DMS53 treated with DMSO at 0.1 percent for 48 hours (cell line): ENCODE data around the gene CDH23.

ENCODE experiments used
- DNase-seq: peaks from one replicate; lab custom pipeline; 2025; ENCODE audit not compliant: unreplicated experiment; lab: John Stamatoyannopoulos, UW

The CDH23 gene

DNA sequence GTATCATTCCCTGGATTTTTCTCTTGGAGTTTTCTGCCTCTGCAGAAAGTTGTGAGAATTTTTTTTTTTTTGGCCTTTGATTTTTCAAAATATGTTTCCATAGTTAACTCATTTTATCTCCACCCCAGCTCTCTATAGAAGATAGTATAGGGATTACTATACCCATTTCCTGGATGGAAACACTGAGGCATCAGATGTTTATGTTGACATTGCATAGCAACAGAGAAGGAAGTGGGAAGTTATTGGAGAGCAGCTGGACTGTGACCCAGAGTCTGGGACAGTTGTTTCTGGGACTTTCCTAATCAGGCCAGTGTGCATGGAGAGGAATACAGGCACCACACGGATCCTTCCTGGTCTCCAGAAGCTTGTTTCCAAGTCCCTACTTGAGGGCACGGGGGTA, 158.0 kb downstream of the CDH23 start:
- DNase-seq = no peak

DNA sequence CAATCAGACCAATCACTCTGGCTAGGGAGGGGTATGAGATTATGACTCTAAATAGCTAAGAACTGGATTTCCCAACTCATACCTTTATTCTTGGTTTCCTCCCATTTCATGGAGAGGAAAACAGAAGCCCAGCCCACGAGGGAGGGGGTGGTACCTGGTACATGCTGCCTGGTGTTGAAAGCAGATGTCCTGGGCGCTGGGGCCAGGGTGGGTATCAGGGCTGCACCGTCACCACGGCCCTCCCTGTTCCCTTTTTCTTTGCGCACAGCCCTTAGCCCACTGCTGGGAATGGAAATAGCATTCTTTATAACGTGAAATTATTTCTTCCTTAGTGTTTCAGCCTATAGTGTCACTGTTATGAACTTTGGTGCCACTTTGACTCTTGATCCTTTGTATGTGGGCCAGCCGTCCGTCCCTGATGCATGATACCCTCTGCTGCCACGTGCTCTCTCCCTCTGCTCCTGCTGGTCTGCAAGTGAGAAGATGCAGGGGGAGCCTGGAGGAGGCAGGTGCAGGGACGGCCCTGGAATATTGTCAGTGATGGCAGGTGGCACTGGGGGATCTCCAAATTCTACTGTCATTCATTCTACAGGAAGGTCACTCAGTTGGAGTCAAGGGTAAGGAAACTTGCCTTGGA, 158.5 kb downstream of the CDH23 start:
- no peak for DNase-seq

DNA sequence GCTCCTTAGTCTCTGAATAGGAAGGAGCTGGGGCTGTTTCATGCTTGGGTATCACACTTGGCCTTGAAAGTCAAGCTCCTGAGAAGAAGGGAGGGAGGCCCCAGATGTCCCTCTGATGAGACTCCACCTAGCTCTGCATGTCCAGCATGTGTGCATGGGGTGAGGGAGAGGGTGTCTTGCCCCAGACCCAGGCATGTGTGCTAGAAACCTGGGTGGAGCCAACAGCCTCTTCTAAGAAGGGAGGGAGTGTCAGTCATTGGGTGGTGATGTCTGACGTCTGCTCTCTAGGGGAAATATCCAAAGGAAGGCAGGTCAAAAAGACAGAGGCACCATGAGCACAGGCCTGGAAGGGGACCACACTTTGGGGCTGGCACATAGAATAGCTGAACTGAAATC, 159.0 kb downstream of the CDH23 start:
- DNase-seq = no peak

DNA sequence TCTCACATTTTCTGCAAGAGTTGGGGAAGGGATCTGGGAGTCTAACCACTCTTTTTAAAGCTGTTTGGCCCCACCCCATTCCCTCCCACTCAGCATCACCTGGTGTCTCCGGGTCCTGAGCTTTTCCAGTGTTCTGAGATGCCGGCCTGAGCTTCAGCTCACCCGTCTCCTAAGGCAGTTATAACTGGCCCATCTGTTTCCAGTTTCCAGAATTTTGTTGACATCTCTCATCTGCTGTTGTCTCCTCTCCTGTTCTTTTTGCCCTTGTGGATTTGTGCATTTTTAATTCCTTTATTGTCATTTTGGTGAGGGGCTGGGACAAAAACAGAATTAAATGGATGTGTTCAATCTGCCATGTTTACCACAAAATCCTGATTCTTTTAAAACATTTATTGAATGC, 162.3 kb downstream of the CDH23 start:
- no peak for DNase-seq

DNA sequence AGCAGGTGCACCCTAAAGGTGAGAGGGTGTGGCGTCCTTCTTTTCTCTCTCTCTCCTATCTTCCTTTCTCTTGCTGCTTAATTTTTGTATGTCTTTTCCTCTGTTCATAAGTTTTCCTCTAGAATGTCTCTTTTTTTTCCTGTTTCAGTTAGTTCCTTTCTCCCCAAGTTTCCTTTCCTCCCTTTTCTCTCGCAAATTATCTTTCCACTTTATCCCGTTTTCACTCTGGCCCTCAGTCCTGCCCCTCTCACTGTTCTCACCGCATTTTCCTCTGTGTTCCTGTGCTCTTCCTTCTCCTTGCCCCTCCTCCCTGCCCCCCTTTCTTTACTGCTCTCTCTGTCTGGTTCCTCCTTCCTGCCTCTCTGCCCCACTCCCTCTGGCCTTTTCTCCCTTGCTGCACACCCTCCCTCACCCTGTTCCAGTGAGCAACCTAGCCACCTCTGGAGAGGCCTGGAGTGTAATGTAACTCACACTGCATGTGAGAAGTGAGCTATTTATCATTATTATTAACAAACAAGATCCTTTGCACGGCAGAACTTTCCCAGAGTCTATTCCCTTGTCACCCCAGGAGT, 164.4 kb downstream of the CDH23 start:
- DNase-seq = no peak

DNA sequence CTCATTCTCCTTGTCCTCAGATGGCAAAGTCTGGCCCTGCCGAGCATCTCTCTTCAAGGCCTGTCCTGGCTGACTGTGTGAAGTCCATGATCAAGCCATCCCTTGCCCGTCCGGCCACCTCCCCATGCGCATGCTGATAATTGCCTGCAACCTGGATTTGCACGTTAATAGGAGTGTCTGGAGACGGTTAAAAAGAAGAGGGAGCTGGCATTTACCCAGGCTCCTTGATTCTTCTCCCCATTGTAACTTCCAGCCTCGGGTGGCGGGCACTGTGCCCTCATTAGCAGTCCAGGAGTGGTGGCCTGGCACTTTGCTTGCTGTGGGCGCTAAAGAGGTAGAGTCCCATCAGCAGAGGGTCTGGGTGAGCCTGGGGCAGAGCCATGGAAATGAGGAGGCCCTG, 165.5 kb downstream of the CDH23 start:
- DNase-seq = no peak

DNA sequence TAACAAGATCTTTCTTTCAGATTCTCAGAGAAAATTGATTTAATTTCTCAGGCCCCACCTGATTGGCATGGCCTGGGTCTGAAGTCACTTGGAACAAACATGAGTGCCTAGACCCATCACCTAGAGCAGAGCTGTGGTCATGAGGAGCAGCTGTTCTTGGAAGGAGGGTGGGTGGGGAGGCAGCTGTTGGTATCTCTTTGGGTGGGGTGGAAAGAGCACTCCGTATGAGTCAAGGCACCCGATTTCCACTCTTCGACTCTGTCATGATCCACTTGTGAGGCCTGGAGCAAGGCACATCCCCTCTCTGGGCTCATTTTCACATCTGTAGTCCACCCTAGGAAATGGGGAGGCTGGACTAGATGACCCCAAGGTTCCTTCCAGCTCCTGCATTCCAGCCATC, 166.2 kb downstream of the CDH23 start:
- no peak for DNase-seq

DNA sequence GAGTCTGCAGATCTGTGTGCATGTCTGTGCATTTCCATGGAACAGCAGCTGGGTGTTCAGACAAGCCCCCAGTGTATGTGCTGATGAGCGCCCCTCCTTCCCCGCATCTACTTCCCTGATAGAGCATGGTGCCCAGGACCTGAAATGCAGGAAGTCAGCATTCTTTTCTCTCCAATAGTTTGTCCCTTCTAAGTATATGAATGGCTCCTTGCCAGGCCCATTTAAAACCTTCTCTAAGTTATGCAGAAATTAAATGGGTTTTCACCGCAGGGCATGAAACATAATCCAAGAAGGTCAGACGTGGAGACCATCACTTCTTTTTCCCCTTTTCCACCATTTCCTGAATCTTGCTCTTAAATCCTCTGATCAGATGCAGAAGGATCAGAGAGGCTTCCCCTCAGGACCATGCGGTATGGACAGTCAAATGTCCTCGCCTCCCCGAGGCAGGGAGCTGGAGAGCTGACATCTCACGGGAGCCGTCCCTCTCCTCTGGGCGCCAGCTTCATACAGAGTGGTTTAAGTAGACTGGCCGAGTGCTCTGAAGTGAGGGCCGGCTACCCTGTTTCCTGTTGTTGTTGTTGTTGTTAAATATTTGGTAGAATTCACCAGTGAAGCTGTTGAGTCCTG, 167.6 kb downstream of the CDH23 start:
- no peak for DNase-seq

DNA sequence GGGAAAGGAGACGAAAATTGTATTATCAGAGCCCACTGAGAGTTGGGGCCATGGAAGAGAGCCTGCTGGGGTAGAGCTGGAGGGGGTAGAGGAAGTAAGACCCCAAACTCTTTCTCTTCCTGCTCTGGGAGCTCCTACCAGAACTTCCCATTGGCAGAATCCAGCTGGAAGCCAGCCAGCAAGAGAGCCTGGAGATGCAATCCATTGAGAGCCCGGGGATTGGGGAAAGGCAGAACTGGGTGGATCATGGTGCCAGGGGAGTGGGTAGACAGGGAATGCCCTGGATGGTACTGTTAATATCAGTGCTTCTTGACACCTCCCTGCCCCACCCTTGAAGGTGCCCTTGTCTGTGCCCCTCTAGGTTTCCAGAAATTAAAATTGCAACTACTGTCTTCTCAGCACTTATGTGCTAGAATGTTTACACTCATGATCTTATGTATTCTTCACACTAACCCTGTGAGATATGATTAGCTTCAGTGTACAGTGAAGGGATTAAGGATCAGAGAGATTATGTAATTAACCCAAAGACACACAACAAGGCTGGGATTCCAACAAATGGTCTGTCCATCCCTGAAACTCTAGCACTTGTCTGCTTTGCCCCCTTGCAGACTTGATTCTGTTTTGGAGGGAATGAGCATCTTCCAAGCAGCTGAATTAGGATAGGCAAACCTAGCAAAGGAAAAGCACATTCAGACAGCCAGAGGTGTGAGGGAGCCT, 168.7 kb downstream of the CDH23 start:
- DNase-seq = no peak

DNA sequence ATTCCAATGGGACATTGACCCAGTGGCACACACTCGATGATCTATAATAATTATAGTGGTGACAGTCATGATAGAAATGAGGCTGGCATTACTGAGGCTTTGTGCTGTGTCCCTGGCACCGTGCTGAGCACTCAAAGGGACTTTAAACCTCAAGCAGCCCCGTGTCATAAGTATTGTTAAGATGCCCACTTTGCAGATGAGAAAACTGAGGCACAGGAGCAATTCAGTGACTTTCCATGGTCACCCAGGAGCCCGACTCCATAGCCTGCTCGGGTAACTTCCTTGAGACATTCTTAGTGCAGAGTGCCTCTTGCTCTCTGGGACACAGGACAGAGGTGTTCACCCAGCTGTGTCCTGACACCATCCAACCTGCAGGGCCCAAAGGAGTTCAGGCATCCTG, 170.3 kb downstream of the CDH23 start:
- DNase-seq = no peak

DNA sequence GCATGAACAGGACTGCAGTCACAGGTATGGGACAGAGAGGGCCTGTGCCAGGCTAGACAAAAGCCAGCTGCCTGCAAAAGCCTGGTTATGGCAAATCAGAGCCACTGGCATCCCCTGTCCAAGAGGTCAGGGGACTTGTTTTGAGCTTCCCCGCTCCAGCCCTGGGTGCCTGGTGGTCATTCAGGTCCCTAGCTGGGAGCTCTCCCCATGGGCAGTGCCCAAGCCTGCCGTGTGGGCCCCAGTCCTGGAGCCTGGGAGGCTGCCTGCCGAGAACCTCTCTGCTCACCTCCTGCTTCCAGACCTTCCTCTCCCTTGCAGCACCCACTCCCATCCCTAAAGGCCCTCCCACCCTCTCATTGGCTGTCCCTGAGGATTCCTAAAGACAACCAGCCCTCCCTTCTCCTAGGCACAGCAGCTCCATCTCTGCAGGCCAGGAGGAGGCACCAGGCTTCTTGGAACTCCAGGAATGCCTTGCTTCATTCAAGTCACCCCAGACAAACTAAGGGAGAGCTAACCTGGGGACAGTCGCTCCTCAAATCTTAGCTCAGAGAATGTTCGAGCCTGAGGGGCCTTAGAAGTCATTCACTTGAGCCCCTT, 172.3 kb downstream of the CDH23 start:
- DNase-seq = no peak

DNA sequence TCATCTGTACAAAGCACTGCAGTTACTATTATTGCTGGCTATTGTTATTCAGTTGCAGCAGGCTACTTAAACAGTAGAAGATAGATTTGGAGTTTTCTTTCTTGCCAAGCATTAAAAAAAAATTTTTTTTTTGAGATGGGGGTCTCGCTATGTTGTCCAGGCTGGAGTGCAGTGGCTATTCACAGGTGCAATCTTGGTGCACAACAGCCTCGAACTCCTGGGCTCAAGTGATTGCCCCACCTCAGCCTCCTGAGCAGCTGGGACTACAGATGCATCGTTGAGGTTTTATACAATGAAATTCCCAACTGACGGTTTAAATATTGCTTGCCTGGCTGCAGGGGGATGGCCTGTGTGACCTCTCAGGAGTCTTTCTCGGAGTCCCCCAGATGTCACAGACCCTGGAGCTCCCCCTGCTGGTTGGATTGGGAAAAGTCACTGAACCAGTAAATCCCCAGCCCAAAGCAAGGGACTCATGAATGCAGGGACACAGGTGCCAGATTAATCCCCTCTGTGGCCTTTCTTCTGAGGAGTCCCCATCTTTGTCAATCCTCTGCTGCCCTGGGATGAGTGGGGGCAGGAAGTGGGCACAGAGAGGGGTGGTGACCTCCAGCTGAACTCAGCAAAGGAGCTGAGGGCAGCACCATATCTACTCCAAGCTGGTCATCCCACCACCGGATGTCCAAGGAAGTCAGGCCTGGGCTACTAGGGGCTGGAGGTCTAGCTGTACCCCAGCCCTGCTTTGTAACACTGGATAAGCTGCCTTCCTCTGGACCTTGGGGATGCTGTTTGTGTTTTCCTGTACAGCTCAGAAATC, 173.3 kb downstream of the CDH23 start:
- DNase-seq = peak; percentile 40

DNA sequence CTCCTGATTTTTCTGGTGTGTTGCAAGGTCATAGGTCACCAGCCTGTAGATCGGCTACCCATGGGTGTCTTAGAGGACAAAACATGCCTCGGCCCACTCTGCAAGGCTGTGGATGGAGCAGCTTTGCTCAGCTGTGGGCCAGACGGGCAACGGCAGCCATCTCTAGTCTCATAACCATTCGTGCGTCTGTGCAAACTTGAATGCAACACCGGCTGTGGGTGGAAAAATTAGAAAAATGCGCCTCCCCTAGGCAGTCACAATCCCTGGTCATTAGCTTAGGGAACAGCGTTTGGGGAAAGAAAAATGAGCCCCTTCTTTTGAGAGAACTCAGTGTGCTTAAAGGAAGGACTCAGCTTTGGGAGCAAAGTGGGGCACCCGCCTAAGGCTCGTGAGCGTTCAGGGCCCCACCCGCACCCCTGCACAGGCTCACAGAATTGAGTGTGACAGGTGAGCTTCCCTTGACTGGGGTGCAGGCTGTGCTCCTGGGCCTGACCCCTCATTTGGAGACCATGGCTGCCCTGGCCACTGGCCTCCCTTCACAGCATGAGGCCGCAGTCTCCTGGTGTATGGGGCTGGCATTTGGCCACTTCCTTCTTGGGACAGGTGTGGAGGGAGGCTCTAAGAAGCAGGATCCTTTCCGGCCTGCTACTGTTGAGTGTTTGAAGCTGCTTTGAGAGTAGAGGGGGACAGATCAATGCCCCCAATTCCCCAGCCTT, 174.9 kb downstream of the CDH23 start:
- no peak for DNase-seq

DNA sequence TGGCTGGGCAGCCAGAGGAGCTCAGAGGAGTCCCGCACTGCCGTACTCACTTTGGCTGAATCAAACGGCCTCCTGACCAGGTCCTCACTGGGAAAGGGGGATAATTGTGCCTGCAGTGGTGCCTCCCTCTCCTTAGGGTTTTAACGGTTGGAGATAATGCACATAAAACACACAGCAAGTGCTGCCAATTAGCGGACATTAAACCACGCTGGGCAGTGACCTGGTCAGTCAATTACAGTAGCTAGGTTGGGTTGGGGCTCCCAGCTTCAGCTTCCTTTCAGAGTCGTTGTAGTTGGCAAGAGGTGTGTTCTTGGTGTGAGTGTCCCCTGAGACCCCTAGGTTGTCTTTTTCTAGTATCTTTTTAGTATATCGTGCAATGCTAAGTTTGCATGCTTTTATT, 176.2 kb downstream of the CDH23 start:
- no peak for DNase-seq

DNA sequence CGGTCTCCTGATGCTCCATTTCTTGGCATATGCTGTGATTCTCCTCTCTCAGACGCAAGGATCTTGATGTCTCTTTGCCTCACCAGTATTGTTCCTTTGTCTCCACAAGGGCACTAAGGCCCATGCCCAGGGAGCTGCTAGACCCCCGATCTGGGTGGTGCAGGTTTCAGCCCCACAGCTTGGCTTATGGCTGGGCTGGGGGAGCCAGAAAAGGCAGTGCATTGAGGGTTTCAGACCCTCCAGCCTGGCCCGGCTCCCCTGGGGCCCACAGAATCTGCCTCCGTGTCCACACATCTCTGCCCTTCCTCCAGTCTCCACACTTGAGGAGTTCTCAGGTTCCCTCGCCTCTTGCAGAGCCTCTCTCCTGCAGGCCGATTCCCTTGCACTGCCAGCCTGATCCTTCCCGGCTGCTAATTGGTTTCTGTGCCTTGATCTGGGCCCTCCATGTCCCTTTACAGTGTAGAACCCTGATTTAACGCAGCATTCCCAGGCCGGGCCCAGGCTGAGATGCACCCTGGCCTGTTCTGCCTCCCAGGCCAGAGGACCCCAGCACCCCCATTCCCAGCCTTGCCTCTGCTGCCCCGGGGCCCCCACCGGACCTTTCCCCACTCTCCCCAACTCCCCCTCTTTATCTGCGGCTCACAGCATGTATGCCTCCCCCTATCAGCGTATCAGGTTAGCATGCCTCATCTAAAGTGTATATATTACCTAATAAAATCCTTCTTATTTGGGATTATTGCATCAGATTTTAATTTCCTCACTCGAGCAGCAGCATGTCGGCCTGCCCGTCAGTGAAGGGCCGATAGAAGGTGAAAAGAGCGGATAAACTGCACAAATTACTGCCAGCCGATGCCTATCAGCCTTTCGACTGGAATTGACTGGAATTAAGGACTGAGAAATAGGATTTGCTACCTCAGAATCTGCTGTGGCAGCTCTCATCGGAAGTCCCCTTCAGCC, 177.1 kb downstream of the CDH23 start:
- DNase-seq = no peak

DNA sequence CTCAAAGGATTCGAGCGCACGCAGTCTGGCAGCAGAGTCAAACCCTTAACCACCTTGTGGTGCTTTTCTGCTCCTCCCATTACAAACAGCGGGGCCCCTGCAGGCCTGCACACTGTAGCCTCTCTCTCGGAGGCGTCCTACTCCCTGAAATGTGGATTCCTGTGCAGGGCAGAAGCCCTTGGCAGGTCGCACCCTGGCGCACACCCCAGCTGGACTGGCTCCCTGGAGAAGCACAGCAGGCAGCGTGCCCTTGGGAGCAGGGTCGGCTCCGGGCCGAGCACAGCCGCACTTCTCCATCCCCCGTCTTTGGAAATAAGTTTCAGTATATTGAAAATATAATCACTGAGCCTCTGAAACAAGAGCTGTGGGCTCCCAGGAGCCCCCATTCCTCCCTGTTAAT, 178.7 kb downstream of the CDH23 start:
- DNase-seq = no peak

DNA sequence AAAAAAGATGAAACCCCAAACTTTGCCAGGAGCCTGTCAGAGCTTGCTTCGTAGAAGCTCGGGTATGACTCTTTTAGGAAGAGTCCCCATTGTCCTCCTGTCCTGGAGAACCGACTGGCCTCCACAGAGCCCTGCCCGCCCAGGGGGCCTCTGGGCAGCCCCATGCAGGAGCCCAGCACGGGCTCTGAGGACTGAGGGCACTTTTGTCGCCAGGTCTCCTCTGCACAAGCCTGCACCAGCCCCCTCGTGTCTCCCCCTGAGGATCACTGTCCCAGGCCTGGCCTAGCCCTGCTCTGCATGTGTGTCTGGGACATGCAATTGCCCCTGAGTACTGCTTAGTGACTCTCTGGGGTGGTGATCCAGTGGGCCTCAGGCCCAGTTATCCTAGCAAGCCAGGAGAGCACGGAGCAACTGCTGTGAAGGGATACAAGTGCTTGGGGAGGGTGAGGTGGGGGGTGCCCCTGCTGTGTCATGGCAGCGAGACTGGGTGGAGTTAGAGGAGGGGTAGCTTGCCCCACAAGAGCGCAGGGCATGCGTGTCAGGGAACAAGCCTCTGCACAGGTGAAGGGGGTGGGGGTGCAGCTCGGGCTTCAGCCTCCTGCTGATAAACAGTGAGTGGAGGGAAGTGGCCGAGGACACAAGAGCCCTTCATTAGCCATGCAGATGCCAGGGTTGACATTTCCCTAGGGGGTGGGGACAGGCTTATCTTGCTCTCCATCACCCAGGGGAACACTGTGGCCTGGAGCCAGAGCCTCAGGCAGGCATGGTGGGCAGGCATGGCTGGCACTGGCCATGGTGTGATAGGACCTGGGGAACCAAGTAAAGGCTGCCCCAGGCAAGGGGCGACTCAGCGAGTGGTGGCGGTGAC, 179.4 kb downstream of the CDH23 start:
- DNase-seq = no peak

DNA sequence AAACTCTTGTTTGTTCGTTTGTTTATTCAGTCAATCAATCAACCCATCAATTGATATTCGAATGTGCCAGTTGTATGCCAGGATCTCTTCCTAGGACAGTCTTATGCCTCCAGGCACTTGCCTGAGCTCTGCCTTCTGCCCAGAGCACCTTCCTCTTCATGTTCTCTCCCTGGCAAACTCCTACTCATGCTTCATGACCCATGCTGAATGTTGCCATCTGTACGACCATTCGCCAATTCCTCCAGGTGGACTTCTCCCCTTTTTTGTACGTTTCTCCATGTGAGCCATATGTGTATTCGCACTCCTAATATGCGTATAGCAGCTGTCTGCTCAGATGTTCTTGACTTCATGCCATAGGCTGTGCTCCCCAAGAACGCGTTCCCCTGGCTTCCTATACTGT, 180.1 kb downstream of the CDH23 start:
- DNase-seq = no peak
